HG03558 (cell line): ENCODE results near the gene FRRS1L.

Source experiments
- ATAC-seq: cut with Tn5 transposase; IDR thresholded peaks from one replicate; pipeline ENCODE4 v1.9.1; 2021; ENCODE audit warnings: moderate number of reproducible peaks; ENCODE audit not compliant: unreplicated experiment; ENCODE audit errors: extremely low read depth

FRRS1L gene, protein sequence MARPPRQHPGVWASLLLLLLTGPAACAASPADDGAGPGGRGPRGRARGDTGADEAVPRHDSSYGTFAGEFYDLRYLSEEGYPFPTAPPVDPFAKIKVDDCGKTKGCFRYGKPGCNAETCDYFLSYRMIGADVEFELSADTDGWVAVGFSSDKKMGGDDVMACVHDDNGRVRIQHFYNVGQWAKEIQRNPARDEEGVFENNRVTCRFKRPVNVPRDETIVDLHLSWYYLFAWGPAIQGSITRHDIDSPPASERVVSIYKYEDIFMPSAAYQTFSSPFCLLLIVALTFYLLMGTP

DNA sequence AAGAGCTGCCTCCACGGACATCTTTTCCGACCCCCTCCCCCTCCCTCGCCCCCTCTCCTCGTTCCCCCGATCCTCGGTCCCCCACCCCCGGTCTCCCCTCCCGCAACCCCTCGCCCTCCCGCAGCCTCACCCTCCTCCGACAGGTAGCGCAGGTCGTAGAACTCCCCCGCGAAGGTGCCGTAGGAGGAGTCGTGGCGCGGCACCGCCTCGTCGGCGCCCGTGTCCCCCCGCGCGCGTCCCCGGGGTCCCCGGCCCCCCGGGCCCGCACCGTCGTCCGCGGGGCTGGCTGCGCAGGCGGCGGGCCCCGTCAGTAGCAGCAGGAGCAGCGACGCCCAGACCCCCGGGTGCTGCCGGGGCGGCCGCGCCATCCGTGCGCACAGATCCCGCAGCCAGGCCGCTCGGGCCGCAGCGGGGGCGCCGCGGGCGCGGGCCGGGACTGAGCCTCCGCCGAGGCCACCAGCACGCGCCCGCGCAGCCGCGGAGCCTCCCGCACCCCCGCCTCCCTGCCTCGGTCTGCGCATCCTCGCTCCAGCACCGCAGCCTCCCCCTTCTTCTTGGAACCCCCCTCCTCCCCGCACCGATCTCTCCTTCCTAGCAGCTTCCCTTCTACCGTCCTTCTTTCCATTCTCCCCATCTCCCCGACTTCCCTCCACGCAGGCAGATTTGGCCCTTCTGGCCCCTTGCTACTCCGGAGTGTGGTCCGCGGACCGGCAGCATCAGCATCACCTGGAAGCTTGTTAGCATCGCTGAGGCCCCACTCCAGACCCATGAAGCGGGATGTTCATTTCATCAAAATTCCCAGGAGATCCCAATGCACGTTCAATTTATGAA, at the start of gene FRRS1L:
Gene FRRS1L (minus strand): TSS at position 479 of the 831 bp plus-strand sequence. CDS start 111 bp downstream, at position 368.
- ATAC-seq: no peak

DNA sequence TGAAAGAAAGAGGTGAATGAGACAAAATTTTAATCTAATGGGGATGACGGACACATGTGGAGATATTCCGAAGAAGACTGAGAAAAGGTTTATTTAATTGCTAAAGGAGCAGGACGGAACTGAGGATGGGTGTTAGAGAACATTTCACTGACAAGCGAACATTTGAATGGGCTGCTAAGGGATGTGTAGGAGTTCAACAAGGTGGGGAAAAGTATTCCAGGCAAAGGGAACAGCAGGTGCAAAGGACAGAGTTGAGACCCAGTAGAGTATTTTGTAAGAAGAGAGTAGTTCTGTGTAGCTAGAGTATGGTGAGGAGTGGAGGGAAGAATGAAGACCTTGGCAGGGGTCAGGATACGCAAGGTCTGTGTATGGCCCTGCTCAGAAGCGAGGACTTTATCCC, 47.4 kb upstream of the FRRS1L start:
- no peak for ATAC-seq

DNA sequence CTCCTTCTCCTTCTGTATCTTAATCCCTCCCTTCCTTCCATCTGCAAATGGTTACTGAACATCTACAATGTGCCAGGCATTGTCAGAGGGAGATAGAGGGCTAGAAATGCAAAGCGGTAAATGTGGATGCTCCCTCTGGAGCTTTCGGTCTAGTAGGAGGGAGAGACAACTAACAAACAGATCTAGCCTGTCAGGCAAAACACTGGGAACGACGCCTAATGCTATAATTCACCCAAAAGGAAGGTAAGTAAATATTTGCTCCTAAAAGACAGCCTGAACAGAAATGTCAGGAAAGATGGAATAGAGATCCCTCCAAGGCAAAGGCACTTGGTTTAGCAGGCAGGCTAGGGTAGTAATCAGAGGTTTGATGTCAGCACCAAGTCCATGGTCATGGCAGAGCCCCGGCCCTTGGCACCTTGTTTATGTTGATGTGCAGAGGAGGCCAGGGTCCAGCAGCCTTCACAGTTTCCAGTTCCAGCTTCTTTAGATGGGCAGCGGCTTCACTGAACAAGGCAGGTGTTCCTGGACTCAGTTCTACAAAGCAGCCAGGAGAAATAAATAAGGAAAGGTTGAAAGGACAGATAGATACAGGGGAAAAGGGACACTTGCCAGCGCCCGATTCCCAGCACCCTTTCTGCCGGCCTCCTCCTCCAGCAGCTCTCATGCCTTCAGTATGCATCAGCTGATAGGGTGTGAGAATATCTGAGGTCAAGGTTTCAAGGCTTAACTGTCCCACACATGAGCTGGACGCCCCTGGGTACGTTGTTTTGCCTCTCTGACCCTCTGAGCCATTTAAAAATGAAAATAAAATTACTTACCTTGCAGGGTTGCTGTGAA, 46.5 kb upstream of the FRRS1L start:
- ATAC-seq: no peak

DNA sequence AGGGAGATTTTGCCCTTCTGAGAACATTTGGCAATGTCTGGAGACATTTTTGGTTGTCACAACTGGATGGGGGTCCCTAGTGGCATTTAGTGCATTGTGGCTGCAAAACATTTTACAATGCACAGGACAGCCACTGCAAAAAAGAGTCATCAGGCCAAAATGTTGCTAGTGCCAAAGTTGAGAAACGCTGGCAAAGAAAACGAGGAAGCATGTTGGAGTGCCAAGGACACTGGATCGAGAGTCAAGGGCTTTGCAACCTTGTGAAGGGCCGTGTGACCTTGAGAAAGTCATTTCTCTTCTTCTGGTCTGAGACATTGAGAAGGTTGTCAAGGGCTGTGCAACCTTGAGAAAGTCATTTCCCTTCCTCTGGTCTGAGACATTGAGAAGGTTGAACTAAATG, 45.7 kb upstream of the FRRS1L start:
- no peak for ATAC-seq

DNA sequence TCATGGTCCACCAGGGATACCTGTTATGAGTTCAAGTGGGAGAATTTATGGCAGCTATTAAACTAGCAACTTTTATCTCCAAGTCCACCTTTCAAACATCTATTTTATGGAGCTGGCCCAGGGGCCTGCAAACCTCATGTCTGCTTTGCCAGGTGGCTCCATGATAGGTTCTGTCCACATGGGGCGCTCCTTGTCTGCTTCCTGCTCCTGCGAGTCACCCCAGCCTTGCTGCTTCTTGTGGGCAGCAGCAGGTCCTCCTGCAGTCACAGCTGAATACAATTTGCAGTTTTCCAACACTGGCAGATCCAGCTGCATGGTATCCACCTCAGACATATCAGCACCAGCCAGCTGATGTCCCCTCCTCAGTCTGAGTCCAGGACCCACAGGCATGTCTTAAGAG, 39.6 kb upstream of the FRRS1L start:
- ATAC-seq: no peak

DNA sequence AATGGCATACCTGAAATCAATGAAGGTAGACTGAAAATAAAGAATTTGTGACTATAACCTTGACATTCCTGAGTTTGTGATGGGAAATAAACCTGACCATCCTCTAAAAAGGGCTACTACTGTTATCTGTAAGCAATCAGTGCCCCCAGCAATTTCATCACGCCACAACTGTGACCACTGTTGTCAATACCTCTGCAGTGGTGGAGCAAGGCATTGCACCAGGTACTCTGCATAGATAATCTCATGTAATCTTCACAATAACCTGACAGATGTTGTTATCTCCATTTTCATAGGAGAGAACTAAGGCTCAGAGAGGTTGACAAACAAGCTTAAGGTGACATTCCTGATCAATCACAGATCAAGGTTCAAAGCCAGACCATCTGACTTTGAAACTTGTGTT, 38.5 kb upstream of the FRRS1L start:
- ATAC-seq: no peak

DNA sequence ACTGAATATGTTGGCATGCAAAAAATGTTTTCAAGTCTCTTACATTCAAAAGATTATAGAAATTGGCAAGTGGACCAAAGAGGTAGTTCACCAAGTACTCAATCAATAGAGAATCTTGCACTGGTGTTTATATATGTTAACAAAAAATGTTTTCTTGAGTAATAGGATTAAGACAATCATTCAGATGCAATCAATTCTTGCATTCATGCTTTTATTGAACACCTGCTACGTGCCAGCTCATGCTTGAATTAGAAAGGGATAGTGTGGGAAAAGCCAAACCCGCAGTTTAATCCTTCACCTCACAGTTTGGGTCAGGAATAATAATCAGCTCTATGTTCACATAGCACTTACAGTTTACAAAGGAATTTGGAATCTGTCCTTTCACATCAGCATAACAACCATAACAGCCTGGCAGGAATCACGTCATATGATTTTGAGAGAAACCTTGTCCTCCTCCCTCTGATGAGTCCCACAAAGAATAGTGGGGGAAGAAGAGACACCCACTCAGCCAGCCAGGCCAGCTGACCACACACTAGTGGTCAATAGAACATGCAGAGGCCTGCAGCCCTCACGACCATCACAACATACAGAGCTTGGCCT, 36.8 kb upstream of the FRRS1L start:
- no peak for ATAC-seq

DNA sequence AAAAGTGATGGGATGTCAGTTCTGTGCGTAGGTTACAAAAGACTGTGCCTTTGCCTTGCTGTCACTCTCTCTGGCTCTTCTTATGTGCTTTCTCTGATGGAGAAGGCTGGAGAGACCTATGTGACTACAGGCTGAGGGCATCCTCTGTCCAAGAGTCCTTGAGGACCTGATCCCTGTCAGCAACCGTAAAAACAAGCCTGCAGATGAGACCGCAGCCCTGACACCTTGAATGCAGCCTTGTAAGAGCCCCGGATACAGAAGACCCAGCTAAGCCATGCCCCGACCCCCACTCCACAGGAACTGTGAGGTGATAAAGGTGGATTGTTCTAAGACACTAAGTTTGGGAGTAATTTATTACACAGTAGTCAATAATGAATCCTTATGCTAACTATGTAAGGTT, 32.6 kb upstream of the FRRS1L start:
- ATAC-seq: no peak

DNA sequence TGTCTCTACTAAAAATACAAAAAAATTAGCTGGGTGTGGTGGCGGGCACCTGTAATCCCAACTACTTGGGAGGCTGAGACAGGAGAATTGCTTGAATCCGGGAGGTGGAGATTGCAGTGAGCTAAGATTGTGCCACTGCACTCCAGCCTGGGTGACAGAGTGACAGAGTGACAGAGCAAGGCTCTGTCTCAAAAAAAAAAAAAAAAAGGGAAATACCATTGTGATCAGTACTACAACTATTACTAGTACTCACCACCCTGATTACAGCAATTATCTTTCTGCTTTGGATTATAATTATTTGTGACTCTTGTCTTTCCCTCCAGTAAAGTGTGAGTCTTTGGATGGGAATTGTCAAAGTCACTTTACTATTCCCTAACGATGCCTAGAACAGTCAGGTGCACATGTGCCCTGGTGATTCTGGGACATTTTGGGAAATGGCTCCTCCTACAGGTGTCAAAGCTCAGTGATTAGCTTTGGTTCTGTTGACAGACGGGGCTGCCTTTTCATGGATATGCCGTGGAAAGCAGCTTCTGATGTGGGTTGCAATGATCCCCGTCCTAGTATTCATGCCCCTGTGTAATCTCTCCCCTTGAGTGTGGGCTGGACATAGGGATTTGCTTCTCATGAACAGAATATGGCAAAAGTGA, 31.8 kb upstream of the FRRS1L start:
- no peak for ATAC-seq

DNA sequence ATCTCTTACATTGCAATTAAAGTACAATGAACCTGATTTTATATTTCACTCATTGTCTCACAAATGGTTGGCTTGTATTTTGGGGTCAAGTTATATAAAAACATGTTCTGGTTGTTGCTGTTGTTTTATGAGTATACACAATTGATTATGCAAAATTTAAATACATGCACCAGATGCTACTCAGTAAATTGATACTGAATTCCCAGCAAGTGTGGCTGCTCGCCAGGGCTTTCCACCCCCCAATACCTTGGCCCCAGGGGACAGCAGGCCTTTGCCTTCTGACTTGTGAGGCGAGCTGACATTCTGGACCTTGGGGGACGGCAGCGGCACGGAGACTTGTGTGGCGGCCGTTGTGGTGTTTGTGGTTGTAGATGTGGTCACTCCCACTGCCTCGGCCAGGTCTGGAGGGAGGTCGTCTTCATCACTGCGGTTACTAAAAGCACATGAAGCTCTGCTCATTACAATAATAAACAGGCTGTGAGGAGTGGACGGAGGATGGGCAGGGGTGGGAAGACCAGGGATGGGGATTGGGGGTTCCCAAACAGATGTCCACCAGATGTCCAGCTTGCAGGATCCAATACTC, 27.0 kb upstream of the FRRS1L start:
- ATAC-seq: no peak

DNA sequence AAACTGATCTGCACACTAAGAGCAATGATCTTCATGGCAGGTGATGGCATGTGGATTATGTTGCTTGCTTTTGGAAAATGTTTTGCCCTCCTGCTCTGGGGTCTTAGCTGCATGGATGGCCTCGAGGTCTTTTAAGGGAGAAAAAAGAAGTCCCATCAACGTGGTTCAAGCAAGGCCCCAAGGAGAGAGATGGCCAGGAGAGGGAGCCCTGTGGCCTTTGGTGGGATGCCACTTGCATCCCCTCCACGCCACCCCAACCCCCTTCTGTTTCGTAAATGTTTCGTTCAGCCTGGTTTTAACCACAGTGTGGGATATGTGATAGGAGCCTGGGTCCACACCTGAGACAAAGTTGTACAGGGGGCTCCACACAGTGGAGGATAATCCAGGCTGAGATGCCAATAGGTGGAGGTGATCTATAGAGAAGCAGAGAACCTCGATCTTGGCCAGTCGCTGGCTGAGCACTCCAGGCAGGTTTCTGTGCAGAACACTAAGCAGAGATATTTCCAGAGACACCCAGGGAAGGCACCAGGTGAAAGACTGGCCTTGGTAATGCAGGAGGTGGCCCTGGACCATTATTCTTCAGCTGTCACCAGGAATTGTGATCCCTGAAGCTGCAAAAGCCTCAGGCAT, 25.8 kb upstream of the FRRS1L start:
- no peak for ATAC-seq

DNA sequence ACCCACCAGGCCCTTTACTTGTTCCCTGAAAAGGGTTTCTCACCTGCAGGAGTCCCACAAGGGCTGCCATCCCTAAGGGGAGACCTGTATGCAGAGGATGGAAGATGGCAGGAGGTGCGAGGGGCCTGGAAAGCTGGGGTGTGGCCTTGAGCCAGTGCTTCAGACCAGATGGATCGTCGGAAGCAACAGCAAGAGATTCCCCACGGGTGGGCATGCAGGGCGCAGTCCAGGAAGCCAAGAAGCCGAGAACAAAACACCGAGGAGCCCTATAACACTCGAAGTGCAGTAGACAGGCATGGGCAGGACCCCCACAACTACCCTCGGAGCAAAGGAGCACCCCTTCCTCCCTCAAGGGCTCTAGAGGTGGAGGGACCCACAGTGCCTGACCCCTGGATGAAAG, 24.7 kb upstream of the FRRS1L start:
- ATAC-seq: no peak

DNA sequence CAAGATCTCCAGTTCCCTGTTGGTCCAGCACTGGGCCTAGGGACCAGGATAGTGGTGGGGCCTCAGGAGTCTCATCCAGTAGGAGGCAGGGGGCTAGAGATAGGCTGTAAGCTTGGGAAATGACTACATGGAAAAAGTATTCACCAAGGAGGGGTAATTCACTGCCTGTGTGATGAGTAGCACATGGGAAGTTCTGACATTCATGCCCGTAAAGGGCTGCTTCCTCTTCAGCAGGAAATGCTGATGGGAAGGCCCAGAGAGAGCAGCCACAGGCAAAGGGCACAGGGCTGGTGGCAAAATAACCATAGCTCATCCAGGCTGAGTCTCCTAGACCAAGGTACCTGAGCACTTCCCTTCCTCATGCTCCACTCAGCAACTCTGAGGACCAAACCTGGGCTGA, 23.1 kb upstream of the FRRS1L start:
- ATAC-seq: no peak

DNA sequence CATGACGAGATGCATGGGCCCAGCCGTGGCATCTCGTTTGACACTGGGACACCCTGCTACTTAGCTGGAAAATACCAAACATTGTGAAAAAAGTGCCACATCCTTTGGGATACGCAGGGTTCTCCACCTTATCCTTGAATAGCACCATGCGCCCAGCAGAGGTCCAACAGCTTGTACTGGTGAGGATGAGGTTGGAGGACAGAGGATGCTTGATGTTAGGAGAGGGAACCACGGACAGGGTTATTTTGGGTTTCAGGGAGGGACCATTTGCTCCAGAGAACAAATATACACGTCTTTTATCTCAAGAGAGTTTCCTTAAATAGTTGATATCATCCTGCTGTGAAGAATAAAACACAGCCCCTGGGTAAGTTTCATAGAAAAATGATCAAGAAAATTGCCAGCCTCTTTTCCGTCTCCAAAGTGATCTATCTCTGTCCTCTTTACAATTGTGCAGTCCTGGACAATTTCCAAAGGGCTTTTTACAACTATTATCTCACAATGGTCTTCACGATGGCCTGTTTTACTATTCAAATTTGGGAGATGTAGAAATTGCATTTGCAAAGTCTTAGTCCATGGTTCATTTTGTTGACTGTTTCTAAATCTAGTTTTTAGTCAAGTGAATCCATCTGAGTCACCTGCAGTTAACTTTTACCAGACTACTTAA, 19.9 kb upstream of the FRRS1L start:
- ATAC-seq: no peak

DNA sequence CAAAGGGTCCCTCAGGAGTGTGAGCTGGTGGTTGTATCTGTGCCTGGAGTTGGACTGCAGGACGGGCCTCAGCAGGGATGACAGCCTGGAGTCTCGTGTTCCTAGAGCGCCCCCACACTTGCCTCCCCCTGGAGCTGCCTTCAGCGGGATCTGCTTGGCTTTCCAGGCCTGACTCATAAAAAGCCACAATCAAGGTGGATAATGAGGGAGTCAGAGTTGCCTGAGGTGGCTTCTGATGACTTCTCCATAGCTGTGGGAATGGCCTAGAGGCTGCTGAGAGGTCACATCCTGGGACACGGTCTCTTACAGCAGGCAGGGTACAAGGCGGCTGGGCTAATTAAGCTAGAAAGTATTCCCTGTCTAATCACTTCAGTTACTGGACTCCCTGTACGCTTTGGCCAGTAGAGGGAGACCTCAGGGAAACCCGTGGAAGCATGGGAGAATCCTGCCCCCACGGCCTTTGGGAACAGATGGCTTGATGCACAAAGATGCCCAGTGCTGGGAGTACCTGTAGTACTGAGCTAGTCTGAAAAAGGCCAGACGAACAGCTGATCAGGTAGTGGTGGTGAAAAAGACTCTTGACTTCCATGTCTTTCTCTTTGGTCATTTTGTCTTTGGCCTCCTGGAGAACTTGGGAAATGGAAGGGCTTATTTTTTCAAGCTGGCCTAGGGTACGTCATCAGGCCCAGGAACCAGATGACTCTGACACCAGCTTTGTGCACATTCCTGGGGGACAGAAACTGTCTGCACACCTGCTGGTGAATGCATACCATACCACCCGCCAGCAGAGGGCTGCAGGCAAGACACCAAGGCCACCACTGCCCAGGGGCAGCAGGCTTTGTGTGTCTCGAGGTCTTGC, 16.1 kb upstream of the FRRS1L start:
- ATAC-seq: no peak

DNA sequence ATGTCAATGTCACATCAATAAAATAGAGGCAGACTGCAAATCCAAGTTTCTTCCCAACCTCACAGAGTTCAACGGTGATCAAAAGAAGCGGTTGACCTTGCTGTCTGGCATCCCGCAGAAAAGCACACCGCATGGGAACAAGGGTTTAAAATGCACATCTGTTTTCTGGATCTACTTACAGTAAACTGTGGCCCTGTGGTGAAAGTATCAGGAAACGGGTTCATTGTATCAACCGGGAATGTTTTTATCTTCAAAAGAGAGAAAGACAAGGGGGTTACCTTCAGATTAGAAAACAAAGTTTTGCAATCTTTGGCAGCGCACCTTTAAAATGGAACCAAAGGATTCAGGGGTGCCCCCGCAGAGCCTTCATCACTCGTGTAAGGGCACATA, 15.5 kb upstream of the FRRS1L start:
- ATAC-seq: no peak

DNA sequence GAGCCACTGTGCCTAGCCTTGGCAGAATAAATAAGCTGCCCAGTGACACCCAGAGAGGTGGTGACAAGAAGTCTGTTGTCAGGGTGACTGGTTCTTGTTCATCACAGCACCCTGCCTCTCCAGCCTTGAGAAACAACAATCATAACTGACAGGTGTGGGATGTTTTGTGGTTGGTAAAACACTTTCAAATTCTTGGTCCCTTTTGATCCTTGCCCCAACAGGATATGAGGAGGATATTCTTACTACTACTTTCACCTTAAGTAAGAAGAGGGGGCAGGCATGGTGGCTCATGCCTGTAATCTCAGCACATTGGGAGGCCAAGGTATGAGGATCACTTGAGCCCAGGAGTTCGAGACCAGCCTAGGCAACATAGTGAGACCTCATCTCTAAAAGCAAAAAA, 14.2 kb upstream of the FRRS1L start:
- ATAC-seq: no peak
